NB4 (cell line): ENCODE results near the gene MKRN1.
"Not testable (repeated sequence)": the region's sequence is repeated elsewhere in the genome, so short reads cannot be mapped to it uniquely, and the experiment has no call there.

ENCODE experiments used
- DNase-seq: peaks from one replicate; pipeline ENCODE4 v3.0.0; 2010; ENCODE audit warnings: low read depth
- H3K4me3 ChIP-seq: one replicate; pipeline ENCODE4 v1.5.1; 2011; ENCODE audit warnings: mild to moderate bottlenecking, low read depth, low read length, moderate library complexity
- MYC ChIP-seq: IDR thresholded peaks from 2 replicates; pipeline ENCODE4 v1.6.1; 2011; ENCODE audit warnings: low read depth, low read length
- POLR2A ChIP-seq: IDR thresholded peaks from 2 replicates; pipeline ENCODE4 v1.6.1; 2011; ENCODE audit warnings: mild to moderate bottlenecking; ENCODE audit not compliant: insufficient read length; ENCODE audit errors: extremely low read depth
- TF ChIP-seq, protein P1 (sequence below): IDR thresholded peaks from 2 replicates; pipeline ENCODE4 v1.6.1; 2011; ENCODE audit warnings: low read depth, low read length
- TF ChIP-seq, protein P2 (sequence below): IDR thresholded peaks from one replicate; pipeline ENCODE4 v1.5.1; 2012; ENCODE audit warnings: low read depth, low read length

The MKRN1 gene

DNA sequence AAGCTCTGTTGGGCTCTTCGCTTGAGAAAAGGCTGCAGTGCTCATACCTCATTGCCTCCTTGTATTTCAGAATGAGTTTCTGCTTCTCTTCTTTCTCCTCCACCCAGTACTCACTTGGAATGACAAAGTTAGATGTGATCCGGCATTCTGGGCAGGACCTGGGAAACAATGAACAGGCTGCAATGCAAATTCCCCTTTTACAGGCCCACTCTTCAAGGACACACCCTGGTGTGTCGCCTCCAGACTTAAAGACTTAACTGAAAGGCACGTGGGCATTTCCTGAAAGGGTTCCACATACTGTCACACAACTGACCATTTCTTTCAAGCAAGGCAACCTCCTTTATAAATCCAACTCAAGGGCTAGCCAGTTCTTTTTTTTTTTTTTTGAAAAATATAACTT lies 23.6 kb downstream of the MKRN1 start:
- TF ChIP-seq POLR2A = no peak
- TF ChIP-seq, protein P1, sequence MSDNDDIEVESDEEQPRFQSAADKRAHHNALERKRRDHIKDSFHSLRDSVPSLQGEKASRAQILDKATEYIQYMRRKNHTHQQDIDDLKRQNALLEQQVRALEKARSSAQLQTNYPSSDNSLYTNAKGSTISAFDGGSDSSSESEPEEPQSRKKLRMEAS = no peak
- TF ChIP-seq MYC = no peak
- TF ChIP-seq, protein P2, sequence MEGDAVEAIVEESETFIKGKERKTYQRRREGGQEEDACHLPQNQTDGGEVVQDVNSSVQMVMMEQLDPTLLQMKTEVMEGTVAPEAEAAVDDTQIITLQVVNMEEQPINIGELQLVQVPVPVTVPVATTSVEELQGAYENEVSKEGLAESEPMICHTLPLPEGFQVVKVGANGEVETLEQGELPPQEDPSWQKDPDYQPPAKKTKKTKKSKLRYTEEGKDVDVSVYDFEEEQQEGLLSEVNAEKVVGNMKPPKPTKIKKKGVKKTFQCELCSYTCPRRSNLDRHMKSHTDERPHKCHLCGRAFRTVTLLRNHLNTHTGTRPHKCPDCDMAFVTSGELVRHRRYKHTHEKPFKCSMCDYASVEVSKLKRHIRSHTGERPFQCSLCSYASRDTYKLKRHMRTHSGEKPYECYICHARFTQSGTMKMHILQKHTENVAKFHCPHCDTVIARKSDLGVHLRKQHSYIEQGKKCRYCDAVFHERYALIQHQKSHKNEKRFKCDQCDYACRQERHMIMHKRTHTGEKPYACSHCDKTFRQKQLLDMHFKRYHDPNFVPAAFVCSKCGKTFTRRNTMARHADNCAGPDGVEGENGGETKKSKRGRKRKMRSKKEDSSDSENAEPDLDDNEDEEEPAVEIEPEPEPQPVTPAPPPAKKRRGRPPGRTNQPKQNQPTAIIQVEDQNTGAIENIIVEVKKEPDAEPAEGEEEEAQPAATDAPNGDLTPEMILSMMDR = no peak
- no peak overlapping the region for H3K4me3 ChIP-seq
- no peak for DNase-seq

DNA sequence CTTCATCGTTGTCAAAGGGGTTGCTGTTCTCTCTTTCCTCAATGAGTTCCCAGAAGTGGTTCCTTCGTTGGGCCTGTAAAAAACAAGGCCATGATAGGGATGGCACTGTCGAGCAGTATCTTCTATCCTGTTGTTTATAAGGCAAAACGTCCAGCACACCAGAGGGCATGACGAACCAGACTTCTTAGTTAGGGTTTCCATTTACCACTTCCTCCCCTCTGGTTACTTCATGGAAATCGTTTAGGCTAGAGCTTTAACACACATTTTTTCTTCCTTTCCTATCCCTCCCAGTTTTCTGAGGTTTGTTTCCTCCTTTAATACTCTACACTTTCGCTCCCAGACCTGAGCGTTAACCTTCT lies 24.7 kb downstream of the MKRN1 start:
- no peak for DNase-seq
- H3K4me3 ChIP-seq = no peak overlapping the region
- TF ChIP-seq, protein P2 = no peak
- TF ChIP-seq POLR2A (no peak), MYC (no peak)
- TF ChIP-seq, protein P1 = no peak

DNA sequence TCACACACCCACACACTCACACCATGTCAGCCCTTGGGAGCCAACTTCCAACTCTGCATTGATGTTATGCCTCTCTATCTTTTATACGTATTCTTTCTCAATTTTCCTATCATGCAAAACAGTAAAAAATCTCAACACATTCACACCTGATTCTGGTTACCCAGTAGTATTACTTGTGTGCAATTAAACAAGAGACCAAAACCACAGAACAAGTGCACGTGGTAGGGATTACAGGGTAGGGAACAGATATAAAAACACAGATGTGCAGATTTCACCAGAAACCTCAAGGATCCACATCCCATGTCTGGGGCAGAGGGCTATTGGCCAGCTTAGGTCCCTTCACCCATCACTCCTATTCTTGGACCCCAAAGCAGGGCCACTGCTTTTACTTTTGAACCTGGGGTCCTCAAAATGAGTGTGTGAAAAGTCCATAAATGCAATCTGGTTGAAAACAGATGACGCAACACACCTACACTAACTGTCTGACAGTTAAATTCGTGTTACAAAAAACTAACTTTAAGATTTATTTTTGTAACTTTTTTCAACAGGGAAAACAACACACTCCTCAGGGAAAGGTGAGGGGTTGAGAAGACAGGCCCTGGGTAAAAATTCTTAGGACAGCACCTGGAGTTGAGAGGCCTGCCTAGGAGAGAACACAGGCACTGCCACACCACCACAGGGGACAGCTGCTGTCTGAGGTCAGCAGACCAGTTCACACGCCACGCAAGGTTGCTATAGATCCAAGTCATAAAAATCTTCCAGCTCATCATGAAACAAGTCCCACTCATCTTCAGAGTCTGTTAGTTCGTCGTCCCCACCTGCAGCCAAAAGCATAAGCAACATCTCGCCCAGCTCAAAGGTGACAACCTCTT lies 25.3 kb downstream of the MKRN1 start:
- DNase-seq, H3K4me3 ChIP-seq: not testable (repeated sequence)

DNA sequence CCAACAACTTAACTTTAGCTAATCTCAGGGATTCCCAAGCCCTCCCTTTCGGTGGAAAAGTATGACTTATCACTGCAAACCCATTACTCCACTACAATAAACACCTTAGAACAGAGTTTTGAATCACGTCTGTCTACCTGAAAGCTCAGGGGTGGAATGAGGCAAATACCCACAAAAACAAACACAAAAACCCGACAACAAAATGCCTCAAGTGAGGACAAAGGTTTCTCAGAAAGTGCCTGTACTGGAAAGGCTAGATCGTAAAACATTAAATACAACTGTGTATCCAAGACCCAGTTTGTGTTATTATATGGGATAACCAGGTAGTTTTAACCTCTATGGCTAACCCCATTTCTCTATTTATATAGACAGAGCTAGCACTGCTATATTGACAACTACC lies 26.0 kb downstream of the MKRN1 start:
- TF ChIP-seq, protein P1 = no peak
- TF ChIP-seq MYC (no peak), POLR2A (no peak)
- TF ChIP-seq, protein P2 = no peak
- no peak overlapping the region for H3K4me3 ChIP-seq
- no peak for DNase-seq

DNA sequence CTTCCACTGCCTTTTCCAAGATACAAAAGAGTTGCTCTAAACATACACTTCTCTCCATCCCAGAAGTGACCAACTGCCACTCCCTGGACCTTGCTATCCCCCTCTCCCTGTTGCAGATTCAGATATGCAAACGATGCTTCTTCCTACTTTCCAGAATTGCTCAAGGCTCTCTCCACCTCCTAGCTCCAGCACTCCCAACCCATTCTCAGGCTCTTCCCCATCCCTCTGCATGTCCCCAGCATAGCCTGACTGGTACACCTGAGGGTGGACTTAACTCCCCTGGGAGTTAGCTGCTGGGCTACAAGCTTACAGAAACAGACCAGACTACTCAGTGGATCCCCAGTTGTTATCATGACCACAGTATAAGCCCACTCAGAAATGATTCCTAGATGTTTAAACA lies 27.6 kb downstream of the MKRN1 start:
- H3K4me3 ChIP-seq = no peak overlapping the region
- no peak for DNase-seq
- TF ChIP-seq, protein P2 = no peak
- TF ChIP-seq, protein P1 = no peak
- no peak for TF ChIP-seq MYC
- no peak for TF ChIP-seq POLR2A

DNA sequence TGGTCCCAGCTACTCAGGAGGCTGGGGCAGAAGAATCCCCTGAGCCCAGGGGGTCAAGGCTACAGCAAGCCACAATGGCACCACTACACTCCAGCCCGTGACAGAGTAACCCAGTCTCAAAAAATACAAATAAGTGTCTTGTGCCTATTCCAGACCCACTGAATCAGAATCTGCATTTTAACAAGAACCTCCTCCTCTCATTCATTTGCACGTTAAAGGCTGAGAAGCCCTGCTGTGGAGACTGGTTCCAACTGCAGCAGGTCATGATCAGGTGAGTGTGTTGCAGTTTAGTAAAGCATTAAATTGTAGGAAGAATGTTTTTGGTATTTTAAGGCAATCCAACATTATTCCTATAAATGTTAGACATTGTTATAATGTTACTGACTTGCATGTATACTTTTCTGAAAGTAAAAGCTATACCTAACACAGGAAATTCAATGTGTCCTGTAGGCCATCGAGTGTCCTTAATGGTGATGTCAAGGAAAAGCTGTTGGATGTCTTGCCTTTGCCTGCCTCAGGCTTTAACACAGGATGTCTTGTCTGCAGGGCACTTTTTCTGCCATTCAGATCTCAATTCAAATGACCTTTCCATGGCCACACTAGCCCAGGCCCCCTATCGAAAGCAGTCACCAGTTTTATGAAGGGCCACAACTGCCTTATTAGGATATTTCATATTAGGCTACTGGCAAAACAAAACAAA lies 30.4 kb downstream of the MKRN1 start:
- H3K4me3 ChIP-seq = no peak overlapping the region
- DNase-seq = no peak
- TF ChIP-seq, protein P1 = no peak
